ENCODE results near the gene CNTNAP2.

- TF ChIP-seq, protein P1, sequence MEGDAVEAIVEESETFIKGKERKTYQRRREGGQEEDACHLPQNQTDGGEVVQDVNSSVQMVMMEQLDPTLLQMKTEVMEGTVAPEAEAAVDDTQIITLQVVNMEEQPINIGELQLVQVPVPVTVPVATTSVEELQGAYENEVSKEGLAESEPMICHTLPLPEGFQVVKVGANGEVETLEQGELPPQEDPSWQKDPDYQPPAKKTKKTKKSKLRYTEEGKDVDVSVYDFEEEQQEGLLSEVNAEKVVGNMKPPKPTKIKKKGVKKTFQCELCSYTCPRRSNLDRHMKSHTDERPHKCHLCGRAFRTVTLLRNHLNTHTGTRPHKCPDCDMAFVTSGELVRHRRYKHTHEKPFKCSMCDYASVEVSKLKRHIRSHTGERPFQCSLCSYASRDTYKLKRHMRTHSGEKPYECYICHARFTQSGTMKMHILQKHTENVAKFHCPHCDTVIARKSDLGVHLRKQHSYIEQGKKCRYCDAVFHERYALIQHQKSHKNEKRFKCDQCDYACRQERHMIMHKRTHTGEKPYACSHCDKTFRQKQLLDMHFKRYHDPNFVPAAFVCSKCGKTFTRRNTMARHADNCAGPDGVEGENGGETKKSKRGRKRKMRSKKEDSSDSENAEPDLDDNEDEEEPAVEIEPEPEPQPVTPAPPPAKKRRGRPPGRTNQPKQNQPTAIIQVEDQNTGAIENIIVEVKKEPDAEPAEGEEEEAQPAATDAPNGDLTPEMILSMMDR (IDR thresholded peaks at IDR 0.05; ENCODE audit: insufficient read depth, low read length, poor library complexity, severe bottlenecking) = no peak
- no peak for TF ChIP-seq EZH2phosphoT487 (conservative IDR thresholded peaks at IDR 0.05; ENCODE audit: low read length)
These were observed 2340.8 kb downstream of the CNTNAP2 start for GRCh38 chr7:148457310-148457921.
